ENCODE results near the gene SLC12A3.

- TF ChIP-seq POLR2A (IDR thresholded peaks at IDR 0.05) = no peak
- no peak for TF ChIP-seq CTCF (IDR thresholded peaks at IDR 0.05)
Observed at GRCh38 chr16:56891685-56892084, 26.7 kb downstream of the SLC12A3 start.
